Measurements from ENCODE around the gene KAT7. TPM values are rescaled to one million over a fixed set of nuclear protein-coding genes. Genes with fewer than 3 reads are reported as not detected.

The KAT7 gene
- total and polyA plus RNA-seq, 2 of the 8 experiments (the other 6 are each of a cell fraction or from before 2014, with no cell fraction given): 90.9 to 139 TPM

- Histone ChIP-seq H3K79me2 (ENCODE audit: control insufficient read depth in 1 of 2, insufficient read depth in 2 of 2, low read length in 2 of 2) (peaks cover 0 to 29% of the 10 kb centered on the region in 2 experiments; a peak in 3 of 4 replicates), H2BK120ac (replicated peaks; ENCODE audit: low read depth, low read length) (no peak overlapping the region), H3K56ac (replicated peaks; ENCODE audit: insufficient read length, low read depth, low read length) (no peak overlapping the region), H3K4me1 (replicated peaks in 1 of 4; ENCODE audit: control insufficient read depth in 3 of 4, insufficient read depth in 4 of 4, low read length in 3 of 4) (peaks cover 0 to 2% (median 0%) of the 10 kb centered on the region in 4 experiments; a peak in 1 of 7 replicates), H2AK5ac (ENCODE audit: low read depth, low read length) (no peak overlapping the region), H3K14ac (ENCODE audit: insufficient read length) (no peak overlapping the region), H3K23ac (ENCODE audit: insufficient read length) (no peak overlapping the region), H3K79me1 (ENCODE audit: low read depth, low read length) (0 out of 2 replicates have a peak, but pooled peaks cover 2% of the 10 kb centered on the region), H3K4ac (replicated peaks; ENCODE audit: insufficient read length, low read depth, low read length) (no peak overlapping the region), H3K9ac (replicated peaks in 1 of 4; ENCODE audit: extremely low read depth in 1 of 4, low read depth in 3 of 4, low read length in 3 of 4) (no peak overlapping the region), H4K8ac (ENCODE audit: extremely low read depth, insufficient read depth, low read length) (no peak overlapping the region), H4K20me1 (replicated peaks in 1 of 2; ENCODE audit: control insufficient read depth in 1 of 2, insufficient read depth in 2 of 2, low read length in 2 of 2) (peaks cover 0 to 12% of the 10 kb centered on the region in 2 experiments), H2AFZ (ENCODE audit: low read length) (no peak overlapping the region), H3K4me3 (ENCODE audit: extremely low read depth in 1 of 4, insufficient read depth in 2 of 4, low read depth in 3 of 4, low read length in 4 of 4) (no peak overlapping the region), H3K27ac (ENCODE audit: low read depth, low read length) (no peak overlapping the region), H3K27me3 (replicated peaks in 1 of 4; ENCODE audit: control insufficient read depth in 3 of 4, extremely low read depth in 1 of 4, insufficient read depth in 3 of 4, low read length in 3 of 4) (no peaks in the 10 kb centered on the region), H3K18ac (ENCODE audit: extremely low read depth, low read length) (no peak overlapping the region), H3K36me3 (ENCODE audit: control insufficient read depth in 2 of 4, insufficient read depth in 4 of 4, low read length in 3 of 4) (peaks cover 0 to 4% (median 0%) of the 10 kb centered on the region in 4 experiments; a peak in 3 of 8 replicates), H2BK12ac (ENCODE audit: low read depth, low read length) (no peak overlapping the region), H3K23me2 (ENCODE audit: low read depth, low read length) (no peaks in the 10 kb centered on the region), H3K9me3 (ENCODE audit: insufficient read depth in 2 of 2, low read depth in 1 of 2, low read length in 1 of 2) (no peaks in the 10 kb centered on the region), H2BK5ac (ENCODE audit: low read depth, low read length) (no peak overlapping the region), H4K5ac (ENCODE audit: insufficient read length, low read depth, low read length) (no peak overlapping the region), H4K91ac (replicated peaks; ENCODE audit: insufficient read length, low read length) (no peak overlapping the region), H2BK15ac (ENCODE audit: low read length) (no peak overlapping the region), H2BK20ac (ENCODE audit: low read length) (no peak overlapping the region), H3K4me2 (ENCODE audit: insufficient read depth in 1 of 2, low read depth in 2 of 2, low read length in 2 of 2) (no peak overlapping the region)
- CTCF ChIA-PET (ENCODE audit: partially characterized antibody): interaction anchor here (0.6 to 1.5 kb wide), 9 partner anchors 9 to 962 kb away, joined by 3 to 10 read pairs (median 3); no protein-coding TSS in a partner anchor
- no peak for FAIRE-seq
- 80% methylated on average over 5 of the region's 5 CpGs; no CpG with 5 or more reads in 1 of the 2 experiments for WGBS, 2 experiments (ENCODE audit: extremely low coverage in 1 of 2, insufficient coverage in 1 of 2, insufficient read length in 1 of 2, insufficient replicate concordance in 2 of 2, low coverage in 1 of 2, low lambda C conversion rate in 2 of 2, missing lambda C conversion rate in 1 of 2)
- DNase-seq (ENCODE audit: low read depth in 1 of 2, low spot score in 2 of 2): no peak
- POLR2A ChIA-PET (ENCODE audit: partially characterized antibody): interaction anchor here (0.5 to 3.0 kb wide), 4 partner anchors 12 to 41 kb away, joined by 3 to 17 read pairs (median 5); partner anchors contain the start of genes FAM117A and KAT7
- TF ChIP-seq RNF2 (IDR thresholded peaks at IDR 0.05; ENCODE audit: borderline replicate concordance, low read depth, low read length, missing control alignments, poor library complexity, severe bottlenecking): no peak
- no peak for TF ChIP-seq TBP (IDR thresholded peaks at IDR 0.05; ENCODE audit: low read depth, low read length)
- no peak for TF ChIP-seq MAFK (IDR thresholded peaks at IDR 0.05; ENCODE audit: low read depth, low read length)
- TF ChIP-seq CREB1 (IDR thresholded peaks at IDR 0.05): no peak
- no peak for TF ChIP-seq TEAD4 (IDR thresholded peaks at IDR 0.05; ENCODE audit: low read depth, low read length)
- TF ChIP-seq EGR1 (IDR thresholded peaks at IDR 0.05; ENCODE audit: borderline replicate concordance, low read depth, low read length): no peak
- TF ChIP-seq TAF1 (IDR thresholded peaks at IDR 0.05; ENCODE audit: low read depth, low read length): no peak
- TF ChIP-seq USF2 (IDR thresholded peaks at IDR 0.05; ENCODE audit: low read length): no peak
- no peak for TF ChIP-seq SP1 (IDR thresholded peaks at IDR 0.05; ENCODE audit: low read depth, low read length)
- TF ChIP-seq EP300 (IDR thresholded peaks at IDR 0.05; ENCODE audit: borderline replicate concordance in 1 of 2, low read depth in 2 of 2, low read length in 2 of 2): no peak
- TF ChIP-seq BCL11A (IDR thresholded peaks at IDR 0.05; ENCODE audit: low read depth in 2 of 2, low read length in 2 of 2): no peak
- no peak for TF ChIP-seq SP4 (IDR thresholded peaks at IDR 0.05; ENCODE audit: low read length)
Measured at GRCh38 chr17:49746791-49747490, 41.5 kb upstream of the KAT7 start.

Measured in H1 (cell line).